Adrenal gland (tissue), 5 donors: ENCODE data around the gene OTULIN.

Experiments used
- CTCF ChIP-seq, 6 experiments: fragments of 450-650 bp in 4 of 6; fragments of 200-600 bp in 2 of 6; sonication (generic) in 1 of 6; IDR thresholded peaks; 1 replicate in 5 of 6; 2 replicates in 1 of 6; pipeline versions ENCODE4 v1.5.1 to v1.8.0; 2016 to 2021; ENCODE audit warnings: antibody characterized with exemption in 6 of 6, mild to moderate bottlenecking in 2 of 6, moderate library complexity in 1 of 6
- POLR2A ChIP-seq, 2 donors: fragments of 450-650 bp; IDR thresholded peaks; one replicate each; pipeline ENCODE4 v1.6.1; 2017; ENCODE audit warnings: antibody characterized with exemption in 2 of 2, mild to moderate bottlenecking in 2 of 2, moderate library complexity in 1 of 2
- donor health status: DM: no; HTN: no; CAD: no.

GRCh38 chr5:14675865-14676300, 11.4 kb downstream of the OTULIN start:
- no peak for TF ChIP-seq CTCF (IDR thresholded peaks at IDR 0.05)
- no peak for TF ChIP-seq POLR2A (IDR thresholded peaks at IDR 0.05)
